HG02798 (cell line): ENCODE measurements around the gene EIF5A.

Experiments
- ATAC-seq: cut with Tn5 transposase; IDR thresholded peaks from one replicate; pipeline ENCODE4 v1.9.1; 2021; ENCODE audit warnings: mild to moderate bottlenecking; ENCODE audit not compliant: unreplicated experiment, poor library complexity

Gene EIF5A

GRCh38 chr17:7352503-7352889 is 45.1 kb downstream of the EIF5A start:
- no peak for ATAC-seq

- ATAC-seq, result no peak
These were observed 45.6 kb downstream of the EIF5A start for GRCh38 chr17:7352910-7353635.

- no peak for ATAC-seq
These were observed 46.9 kb downstream of the EIF5A start for GRCh38 chr17:7354262-7354843.

- ATAC-seq, result no peak
These were observed 47.6 kb downstream of the EIF5A start, which contains the start of gene TMEM95 for GRCh38 chr17:7355053-7355452. TMEM95 (plus strand) TSS chr17:7355156; CDS start chr17:7355205, 49 bp downstream.

GRCh38 chr17:7355573-7355972 is 48.1 kb downstream of the EIF5A start:
- ATAC-seq, result no peak

GRCh38 chr17:7356072-7356549 is 48.7 kb downstream of the EIF5A start:
- peak; percentile 25 for ATAC-seq

- no peak for ATAC-seq
These were observed 49.3 kb downstream of the EIF5A start for GRCh38 chr17:7356756-7357155.

- no peak for ATAC-seq
These were observed 50.0 kb downstream of the EIF5A start for GRCh38 chr17:7357381-7357780.

- no peak for ATAC-seq
These were observed 54.5 kb downstream of the EIF5A start for GRCh38 chr17:7361906-7362305.
